GM12874 (cell line): ENCODE measurements around the gene STON2.

ENCODE experiments used
- CTCF ChIP-seq: IDR thresholded peaks from 2 replicates; pipeline ENCODE4 v1.5.1; 2011; ENCODE audit warnings: low read depth, mild to moderate bottlenecking, control low read depth, low read length, moderate library complexity; ENCODE audit not compliant: insufficient read depth

STON2 gene

GRCh38 chr14:81330619-81331122 lies 69.5 kb downstream of the STON2 start:
- TF ChIP-seq CTCF, result no peak

GRCh38 chr14:81329640-81330381 lies 70.3 kb downstream of the STON2 start:
- TF ChIP-seq CTCF, result no peak

GRCh38 chr14:81326451-81326850 lies 73.7 kb downstream of the STON2 start:
- no peak for TF ChIP-seq CTCF

GRCh38 chr14:81324011-81324410 lies 76.1 kb downstream of the STON2 start:
- TF ChIP-seq CTCF, result no peak

- no peak for TF ChIP-seq CTCF
These were observed 77.0 kb downstream of the STON2 start for GRCh38 chr14:81323093-81323492.

GRCh38 chr14:81319946-81320345 lies 80.2 kb downstream of the STON2 start:
- TF ChIP-seq CTCF, result no peak

- TF ChIP-seq CTCF, result no peak
These were observed 80.8 kb downstream of the STON2 start for GRCh38 chr14:81319314-81319713.
